NCI-H1092 treated with DMSO at 0.1 percent for 48 hours (cell line): ENCODE data around the gene COPZ1.
"Not testable (repeated sequence)": the region's sequence is repeated elsewhere in the genome, so short reads cannot be mapped to it uniquely, and the experiment has no call there.

Experiments used
- DNase-seq: peaks from one replicate; lab custom pipeline; 2025; lab: John Stamatoyannopoulos, UW

The COPZ1 gene

GRCh38 chr12:54294152-54294952 lies 30.6 kb upstream of the COPZ1 start:
- DNase-seq: peak; percentile 59

GRCh38 chr12:54294953-54295566 lies 29.9 kb upstream of the COPZ1 start:
- no peak for DNase-seq

- DNase-seq: no peak
Observed at GRCh38 chr12:54296393-54297099, 28.4 kb upstream of the COPZ1 start.

GRCh38 chr12:54298904-54299303 lies 26.0 kb upstream of the COPZ1 start:
- DNase-seq: no peak

GRCh38 chr12:54299515-54300224 lies 25.3 kb upstream of the COPZ1 start:
- DNase-seq: no peak

GRCh38 chr12:54300225-54300731 lies 24.7 kb upstream of the COPZ1 start:
- DNase-seq: no peak

GRCh38 chr12:54300732-54301427 lies 24.1 kb upstream of the COPZ1 start, which contains the start of gene NFE2:
TSS of gene NFE2 (minus strand) at chr12:54301015. CDS start at chr12:54295248, 5,767 bp downstream.
- peak; percentile 45 for DNase-seq

GRCh38 chr12:54301428-54302048 lies 23.4 kb upstream of the COPZ1 start:
- no peak for DNase-seq

- DNase-seq: no peak
Observed at GRCh38 chr12:54303640-54304039, 21.3 kb upstream of the COPZ1 start.

GRCh38 chr12:54304187-54304810 lies 20.6 kb upstream of the COPZ1 start:
- DNase-seq: no peak

GRCh38 chr12:54306925-54307741 lies 17.8 kb upstream of the COPZ1 start:
- no peak for DNase-seq

- no peak for DNase-seq
Observed at GRCh38 chr12:54311051-54311450, 13.9 kb upstream of the COPZ1 start.

- DNase-seq: not testable (repeated sequence)
Observed at GRCh38 chr12:54312309-54312708, 12.6 kb upstream of the COPZ1 start.

GRCh38 chr12:54321363-54321762 lies 3.6 kb upstream of the COPZ1 start:
- DNase-seq: no peak

- DNase-seq: not testable (repeated sequence)
Observed at GRCh38 chr12:54325442-54326109, 645 bp downstream of the COPZ1 start.

- DNase-seq: no peak
Observed at GRCh38 chr12:54328595-54329337, 3.8 kb downstream of the COPZ1 start.

- DNase-seq: no peak
Observed at GRCh38 chr12:54329759-54330158, 4.8 kb downstream of the COPZ1 start.

- DNase-seq: no peak
Observed at GRCh38 chr12:54330442-54330841, 5.5 kb downstream of the COPZ1 start.
